ENCODE results near the gene SLC35B2.
A peak's percentile ranks its signal among the peaks of the same experiment; 100 is the strongest.

SLC35B2 gene

DNA sequence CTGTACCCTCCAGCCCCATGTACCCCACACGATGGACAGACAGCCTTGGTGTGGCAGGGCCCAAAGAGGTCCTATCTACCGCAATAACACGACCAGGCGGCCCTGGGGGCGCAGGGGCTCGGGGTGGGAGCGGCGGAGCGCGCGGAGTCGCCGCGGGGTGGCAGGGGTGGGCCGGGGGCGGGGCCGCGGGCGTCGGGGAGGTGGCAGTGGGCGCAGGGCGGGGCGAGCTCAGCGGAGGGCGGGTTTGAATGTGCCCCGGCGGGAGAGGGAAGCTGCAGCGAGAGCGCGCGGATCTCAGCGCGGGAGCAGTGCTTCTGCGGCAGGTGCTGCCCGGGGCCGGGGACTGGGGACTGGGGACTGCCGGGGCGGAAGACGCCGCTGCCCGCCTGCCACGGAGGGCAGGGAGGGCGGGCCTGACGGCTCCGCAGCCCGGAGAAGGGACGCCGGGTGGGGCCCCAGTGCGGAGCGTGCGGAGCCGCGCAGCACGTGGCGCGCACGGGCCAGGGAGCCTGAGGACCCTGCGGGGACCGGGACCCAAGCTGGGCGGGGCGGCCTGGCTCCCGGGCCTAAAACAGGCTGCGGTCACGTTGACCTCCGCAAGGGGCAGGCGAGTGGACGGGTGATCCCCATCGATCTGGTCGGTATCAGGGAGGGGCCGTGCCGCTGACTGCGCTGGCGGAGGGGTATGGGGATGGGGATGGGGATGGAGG, 33.9 kb downstream of the SLC35B2 start, which contains the start of gene SLC29A1 (continued):
- TF ChIP-seq, protein P1, sequence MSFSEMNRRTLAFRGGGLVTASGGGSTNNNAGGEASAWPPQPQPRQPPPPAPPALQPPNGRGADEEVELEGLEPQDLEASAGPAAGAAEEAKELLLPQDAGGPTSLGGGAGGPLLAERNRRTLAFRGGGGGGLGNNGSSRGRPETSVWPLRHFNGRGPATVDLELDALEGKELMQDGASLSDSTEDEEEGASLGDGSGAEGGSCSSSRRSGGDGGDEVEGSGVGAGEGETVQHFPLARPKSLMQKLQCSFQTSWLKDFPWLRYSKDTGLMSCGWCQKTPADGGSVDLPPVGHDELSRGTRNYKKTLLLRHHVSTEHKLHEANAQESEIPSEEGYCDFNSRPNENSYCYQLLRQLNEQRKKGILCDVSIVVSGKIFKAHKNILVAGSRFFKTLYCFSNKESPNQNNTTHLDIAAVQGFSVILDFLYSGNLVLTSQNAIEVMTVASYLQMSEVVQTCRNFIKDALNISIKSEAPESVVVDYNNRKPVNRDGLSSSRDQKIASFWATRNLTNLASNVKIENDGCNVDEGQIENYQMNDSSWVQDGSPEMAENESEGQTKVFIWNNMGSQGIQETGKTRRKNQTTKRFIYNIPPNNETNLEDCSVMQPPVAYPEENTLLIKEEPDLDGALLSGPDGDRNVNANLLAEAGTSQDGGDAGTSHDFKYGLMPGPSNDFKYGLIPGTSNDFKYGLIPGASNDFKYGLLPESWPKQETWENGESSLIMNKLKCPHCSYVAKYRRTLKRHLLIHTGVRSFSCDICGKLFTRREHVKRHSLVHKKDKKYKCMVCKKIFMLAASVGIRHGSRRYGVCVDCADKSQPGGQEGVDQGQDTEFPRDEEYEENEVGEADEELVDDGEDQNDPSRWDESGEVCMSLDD (tag by site-specific recombination; IDR thresholded peaks at IDR 0.05) = 0 out of 2 replicates have a peak, but pooled peaks have one; percentile 6
- TF ChIP-seq HOXC10 (CRISPR knock-in tag; IDR thresholded peaks at IDR 0.05) (peak; percentile 80; the same call in 1 of the 2 replicates), ZBTB48 (tag by site-specific recombination; IDR thresholded peaks at IDR 0.05) (peak; percentile 72), ZNF394 (tag by site-specific recombination; IDR thresholded peaks at IDR 0.05; ENCODE audit: borderline replicate concordance) (no peak), EGR2 (tag by site-specific recombination; IDR thresholded peaks at IDR 0.05; ENCODE audit: low read depth) (no peak; the same call in 1 of the 2 replicates), SCRT1 (tag by site-specific recombination; IDR thresholded peaks at IDR 0.05; ENCODE audit: borderline replicate concordance) (no peak), ZNF544 (tag by site-specific recombination; IDR thresholded peaks at IDR 0.05) (no peak), ZNF37A (tag by site-specific recombination; IDR thresholded peaks at IDR 0.05) (no peak), KLF16 (tag by site-specific recombination; IDR thresholded peaks at IDR 0.05) (0 out of 2 replicates have a peak, but pooled peaks have one; percentile 41), ZNF558 (tag by site-specific recombination; IDR thresholded peaks at IDR 0.05) (no peak), ZBTB17 (tag by site-specific recombination; IDR thresholded peaks at IDR 0.05) (no peak), ZNF555 (tag by site-specific recombination; conservative IDR thresholded peaks at IDR 0.05) (no peak), ZNF792 (tag by site-specific recombination; IDR thresholded peaks at IDR 0.05) (no peak), ZFP37 (tag by site-specific recombination; IDR thresholded peaks at IDR 0.05) (no peak), ZNF138 (tag by site-specific recombination; IDR thresholded peaks at IDR 0.05; ENCODE audit: borderline replicate concordance) (no peak), ZSCAN30 (tag by site-specific recombination; IDR thresholded peaks at IDR 0.05) (peak; percentile 55), SALL2 (tag by site-specific recombination; IDR thresholded peaks at IDR 0.05; ENCODE audit: borderline replicate concordance) (no peak), ZNF19 (tag by site-specific recombination; IDR thresholded peaks at IDR 0.05; ENCODE audit: low read depth) (no peak), ZSCAN16 (tag by site-specific recombination; IDR thresholded peaks at IDR 0.05) (no peak), KLF10 (tag by site-specific recombination; IDR thresholded peaks at IDR 0.05) (peak; percentile 57; the same call in 1 of the 2 replicates), ZFP69B (tag by site-specific recombination; IDR thresholded peaks at IDR 0.05) (peak; percentile 82), ZNF223 (tag by site-specific recombination; IDR thresholded peaks at IDR 0.05) (no peak), ZNF148 (tag by site-specific recombination; IDR thresholded peaks at IDR 0.05; ENCODE audit: borderline replicate concordance) (no peak), SP3 (tag by site-specific recombination; IDR thresholded peaks at IDR 0.05) (peak; percentile 46; the same call in 1 of the 2 replicates), ZFHX2 (tag by site-specific recombination; conservative IDR thresholded peaks at IDR 0.05) (no peak), ZNF169 (tag by site-specific recombination; IDR thresholded peaks at IDR 0.05) (no peak)
- TF ChIP-seq, protein P2, sequence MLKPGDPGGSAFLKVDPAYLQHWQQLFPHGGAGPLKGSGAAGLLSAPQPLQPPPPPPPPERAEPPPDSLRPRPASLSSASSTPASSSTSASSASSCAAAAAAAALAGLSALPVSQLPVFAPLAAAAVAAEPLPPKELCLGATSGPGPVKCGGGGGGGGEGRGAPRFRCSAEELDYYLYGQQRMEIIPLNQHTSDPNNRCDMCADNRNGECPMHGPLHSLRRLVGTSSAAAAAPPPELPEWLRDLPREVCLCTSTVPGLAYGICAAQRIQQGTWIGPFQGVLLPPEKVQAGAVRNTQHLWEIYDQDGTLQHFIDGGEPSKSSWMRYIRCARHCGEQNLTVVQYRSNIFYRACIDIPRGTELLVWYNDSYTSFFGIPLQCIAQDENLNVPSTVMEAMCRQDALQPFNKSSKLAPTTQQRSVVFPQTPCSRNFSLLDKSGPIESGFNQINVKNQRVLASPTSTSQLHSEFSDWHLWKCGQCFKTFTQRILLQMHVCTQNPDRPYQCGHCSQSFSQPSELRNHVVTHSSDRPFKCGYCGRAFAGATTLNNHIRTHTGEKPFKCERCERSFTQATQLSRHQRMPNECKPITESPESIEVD (tag by site-specific recombination; IDR thresholded peaks at IDR 0.05) = no peak
- TF ChIP-seq, protein P3, sequence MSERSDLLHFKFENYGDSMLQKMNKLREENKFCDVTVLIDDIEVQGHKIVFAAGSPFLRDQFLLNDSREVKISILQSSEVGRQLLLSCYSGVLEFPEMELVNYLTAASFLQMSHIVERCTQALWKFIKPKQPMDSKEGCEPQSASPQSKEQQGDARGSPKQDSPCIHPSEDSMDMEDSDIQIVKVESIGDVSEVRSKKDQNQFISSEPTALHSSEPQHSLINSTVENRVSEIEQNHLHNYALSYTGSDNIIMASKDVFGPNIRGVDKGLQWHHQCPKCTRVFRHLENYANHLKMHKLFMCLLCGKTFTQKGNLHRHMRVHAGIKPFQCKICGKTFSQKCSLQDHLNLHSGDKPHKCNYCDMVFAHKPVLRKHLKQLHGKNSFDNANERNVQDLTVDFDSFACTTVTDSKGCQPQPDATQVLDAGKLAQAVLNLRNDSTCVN (tag by site-specific recombination; optimal IDR thresholded peaks at IDR 0.05) = peak; percentile 82
- TF ChIP-seq, protein P4, sequence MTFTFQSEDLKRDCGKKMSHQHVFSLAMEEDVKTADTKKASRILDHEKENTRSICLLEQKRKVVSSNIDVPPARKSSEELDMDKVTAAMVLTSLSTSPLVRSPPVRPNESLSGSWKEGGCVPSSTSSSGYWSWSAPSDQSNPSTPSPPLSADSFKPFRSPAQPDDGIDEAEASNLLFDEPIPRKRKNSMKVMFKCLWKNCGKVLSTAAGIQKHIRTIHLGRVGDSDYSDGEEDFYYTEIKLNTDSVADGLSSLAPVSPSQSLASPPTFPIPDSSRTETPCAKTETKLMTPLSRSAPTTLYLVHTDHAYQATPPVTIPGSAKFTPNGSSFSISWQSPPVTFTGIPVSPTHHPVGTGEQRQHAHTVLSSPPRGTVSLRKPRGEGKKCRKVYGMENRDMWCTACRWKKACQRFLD (tag by site-specific recombination; IDR thresholded peaks at IDR 0.05) = no peak
- TF ChIP-seq, protein P5, sequence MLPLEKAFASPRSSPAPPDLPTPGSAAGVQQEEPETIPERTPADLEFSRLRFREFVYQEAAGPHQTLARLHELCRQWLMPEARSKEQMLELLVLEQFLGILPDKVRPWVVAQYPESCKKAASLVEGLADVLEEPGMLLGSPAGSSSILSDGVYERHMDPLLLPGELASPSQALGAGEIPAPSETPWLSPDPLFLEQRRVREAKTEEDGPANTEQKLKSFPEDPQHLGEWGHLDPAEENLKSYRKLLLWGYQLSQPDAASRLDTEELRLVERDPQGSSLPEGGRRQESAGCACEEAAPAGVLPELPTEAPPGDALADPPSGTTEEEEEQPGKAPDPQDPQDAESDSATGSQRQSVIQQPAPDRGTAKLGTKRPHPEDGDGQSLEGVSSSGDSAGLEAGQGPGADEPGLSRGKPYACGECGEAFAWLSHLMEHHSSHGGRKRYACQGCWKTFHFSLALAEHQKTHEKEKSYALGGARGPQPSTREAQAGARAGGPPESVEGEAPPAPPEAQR (tag by site-specific recombination; IDR thresholded peaks at IDR 0.05) = no peak

Data from HEK293 (cell line).